GM18508 (cell line): ENCODE results near the gene BOC.

Experiments used
- ATAC-seq: cut with Tn5 transposase; IDR thresholded peaks from one replicate; pipeline ENCODE4 v1.9.1; 2021; ENCODE audit warnings: moderate number of reproducible peaks; ENCODE audit not compliant: insufficient read depth, unreplicated experiment

Gene BOC

DNA sequence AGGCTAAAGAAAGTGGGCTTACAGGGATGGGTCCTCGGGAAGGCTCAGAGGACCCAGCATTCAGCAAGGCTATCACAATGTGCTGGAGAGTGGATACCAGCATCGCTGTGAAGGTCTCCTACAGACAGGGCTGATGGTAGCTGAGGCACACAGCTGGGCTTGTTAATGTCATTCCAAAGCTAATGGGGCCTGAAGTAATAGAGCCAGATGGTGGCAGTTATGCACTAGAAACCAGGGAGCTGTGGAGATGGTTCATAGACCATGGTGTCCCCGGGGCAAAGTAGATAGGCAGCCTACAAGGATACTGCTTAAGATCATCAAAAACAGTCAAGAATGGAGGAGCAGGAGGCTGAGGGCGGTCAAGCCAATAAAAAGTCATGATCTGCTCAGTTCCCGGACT lies 24.8 kb upstream of the BOC start:
- no peak for ATAC-seq

DNA sequence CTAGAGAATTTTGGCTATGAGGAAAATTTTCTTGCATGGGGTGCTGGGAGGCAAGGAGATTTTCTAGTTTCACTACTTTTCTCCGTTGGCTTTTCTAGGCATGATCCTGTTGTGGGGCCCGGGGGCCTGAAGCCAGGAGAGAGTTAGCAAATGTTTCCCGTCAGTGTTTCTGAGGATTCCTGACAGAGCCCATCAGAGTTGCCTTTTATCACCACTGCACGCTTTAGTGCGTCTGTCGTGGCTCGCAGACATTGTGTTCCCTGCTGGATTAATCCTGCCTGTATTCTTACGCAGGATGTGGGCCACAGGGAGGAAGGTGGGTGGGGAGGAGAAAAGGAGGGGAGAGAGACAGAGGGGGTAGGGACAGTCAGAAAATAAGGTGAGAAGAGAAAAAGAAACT lies 18.1 kb upstream of the BOC start:
- ATAC-seq = no peak

GRCh38 chr3:113193719-113194118 lies 17.6 kb upstream of the BOC start:
- ATAC-seq = no peak

DNA sequence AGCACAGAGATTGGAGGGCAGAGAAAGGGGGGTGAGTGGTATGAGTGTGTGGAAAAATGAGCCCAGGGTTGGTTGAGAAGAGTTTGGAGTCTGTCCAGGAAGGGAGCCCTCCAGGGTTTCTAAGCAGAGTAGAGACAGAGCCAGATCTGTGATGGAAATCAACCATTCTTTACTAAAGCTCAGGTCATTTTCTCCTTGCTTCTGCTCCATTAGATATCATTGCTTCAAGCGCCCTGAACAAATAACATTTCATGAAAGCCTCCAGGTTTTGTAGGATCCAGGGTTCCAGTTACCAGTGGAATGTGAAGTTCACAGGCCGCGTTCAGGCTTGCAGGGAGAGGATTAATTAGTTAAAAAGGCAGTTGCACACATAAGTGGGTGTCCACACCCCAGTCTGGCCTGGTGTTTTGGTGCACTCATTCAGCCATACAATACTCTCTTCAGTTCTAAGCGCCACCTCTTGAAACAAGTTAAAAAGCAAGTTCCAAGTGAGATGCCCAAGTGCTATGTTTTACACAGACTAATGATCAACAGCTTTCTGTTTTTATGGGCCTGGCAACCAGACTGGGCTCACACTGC lies 16.4 kb upstream of the BOC start:
- ATAC-seq = no peak

DNA sequence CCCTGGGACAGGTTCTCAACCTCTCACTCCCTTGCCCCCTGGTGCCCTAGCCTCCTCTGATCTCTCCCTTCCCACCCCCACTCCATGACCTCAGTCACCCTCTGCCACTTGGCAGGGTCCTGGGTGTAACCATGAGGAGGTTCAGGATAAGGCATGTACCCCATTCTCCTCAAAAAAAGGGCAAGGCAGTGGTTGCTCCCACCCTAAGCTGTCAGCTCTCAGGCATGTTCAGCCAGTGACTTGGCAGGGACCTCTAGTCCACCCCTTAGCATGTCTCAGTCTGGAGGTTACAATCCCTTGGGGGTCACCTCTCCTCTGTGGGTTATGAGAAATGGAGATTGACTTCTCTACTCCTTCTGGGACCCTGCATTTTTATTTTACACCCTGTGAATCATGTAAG lies 11.0 kb upstream of the BOC start:
- ATAC-seq = no peak

DNA sequence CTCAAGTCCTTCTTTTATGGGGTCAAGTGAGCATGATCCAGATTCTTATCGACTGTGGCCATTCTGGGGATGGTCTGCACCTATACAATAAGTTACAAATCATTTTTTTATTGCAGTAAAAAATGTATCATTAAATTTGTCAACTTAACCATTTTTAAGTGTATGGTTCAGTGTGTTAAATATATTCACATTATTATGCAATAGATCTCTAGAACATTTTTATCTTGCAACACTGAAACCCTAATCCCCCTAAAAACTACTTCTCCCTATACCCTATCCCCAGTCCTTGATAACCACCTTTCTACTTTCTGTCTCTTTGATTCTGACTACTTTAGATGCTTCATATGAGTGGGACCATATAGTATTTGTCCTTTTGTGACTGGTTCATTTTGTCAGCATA lies 10.4 kb upstream of the BOC start:
- ATAC-seq = no peak

GRCh38 chr3:113204371-113204770 lies 7.0 kb upstream of the BOC start:
- ATAC-seq = no peak

DNA sequence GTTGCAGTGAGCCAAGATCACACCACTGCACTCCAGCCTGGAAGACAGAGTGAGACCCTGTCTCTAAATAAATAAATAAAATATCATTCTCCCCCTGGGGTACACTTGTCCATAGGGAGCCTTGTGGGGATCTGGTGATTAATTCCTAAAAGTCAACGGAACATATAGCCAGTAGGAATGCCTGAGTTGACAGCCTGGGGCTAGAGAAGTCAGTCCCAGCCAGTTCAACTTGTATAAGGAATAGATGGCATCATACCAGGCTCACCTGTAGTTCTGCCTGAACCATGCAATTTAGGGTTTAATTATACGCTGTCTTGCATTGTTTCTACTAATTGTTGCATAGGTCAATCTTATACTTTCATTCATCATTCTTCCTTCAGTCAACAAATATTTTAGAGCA lies 5.9 kb upstream of the BOC start:
- no peak for ATAC-seq

GRCh38 chr3:113210604-113211329 lies 590 bp upstream of the BOC start:
- ATAC-seq = no peak

DNA sequence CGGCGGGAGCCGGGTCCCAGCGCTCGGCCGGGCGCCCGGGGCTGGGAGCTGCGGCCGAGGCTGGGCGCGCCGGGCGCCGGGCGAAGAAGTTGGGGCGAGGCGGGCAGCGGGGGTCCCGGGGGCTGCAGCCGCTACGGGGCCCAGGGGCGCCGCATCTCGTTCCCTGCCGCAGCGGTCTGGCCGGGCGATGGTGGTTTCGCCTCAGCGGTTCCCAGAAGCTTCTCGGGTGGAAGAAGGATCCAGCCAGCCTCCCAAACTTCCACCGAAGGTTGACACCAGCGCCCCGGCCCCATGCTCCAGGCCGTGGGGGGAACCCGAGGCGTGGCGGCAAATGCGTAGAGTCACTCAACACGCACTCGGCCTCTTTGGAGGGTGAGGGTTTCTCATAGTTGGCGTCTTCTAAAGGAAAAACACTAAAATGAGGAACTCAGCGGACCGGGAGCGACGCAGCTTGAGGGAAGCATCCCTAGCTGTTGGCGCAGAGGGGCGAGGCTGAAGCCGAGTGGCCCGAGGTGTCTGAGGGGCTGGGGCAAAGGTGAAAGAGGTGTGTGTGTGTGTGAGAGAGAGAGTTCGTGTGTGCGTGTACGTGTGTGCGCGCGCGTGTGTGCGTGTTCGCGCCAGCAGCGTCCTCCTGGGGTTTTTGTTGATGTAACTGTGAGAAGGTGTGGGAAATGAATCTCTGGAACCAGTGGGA lies 940 bp downstream of the BOC start:
- ATAC-seq = no peak

DNA sequence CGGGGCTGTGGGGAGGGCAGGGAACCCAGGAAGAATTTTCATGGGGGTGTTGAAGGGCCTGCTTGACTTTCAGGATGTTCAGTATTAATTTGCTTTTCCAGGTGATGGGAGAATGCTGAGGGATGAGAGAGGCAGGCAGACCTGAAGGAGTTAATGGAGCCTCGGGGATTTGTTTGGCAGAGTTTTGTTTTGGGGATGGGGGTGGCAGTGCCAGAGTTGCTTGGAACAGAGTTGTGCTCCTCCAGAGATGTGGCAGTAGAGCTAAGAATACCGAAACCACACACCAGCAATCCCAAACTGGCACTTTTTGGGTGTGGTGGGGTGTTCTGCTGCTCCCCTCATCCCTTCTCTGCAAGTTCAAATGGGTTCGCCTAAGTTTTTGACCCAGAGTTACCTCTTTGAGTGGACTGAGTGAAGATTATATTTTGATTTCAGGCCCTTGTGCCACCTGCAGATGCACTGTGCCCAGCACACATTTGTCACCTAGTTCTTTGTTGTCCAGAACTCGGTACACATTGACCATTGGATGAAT lies 1.6 kb downstream of the BOC start:
- no peak for ATAC-seq

DNA sequence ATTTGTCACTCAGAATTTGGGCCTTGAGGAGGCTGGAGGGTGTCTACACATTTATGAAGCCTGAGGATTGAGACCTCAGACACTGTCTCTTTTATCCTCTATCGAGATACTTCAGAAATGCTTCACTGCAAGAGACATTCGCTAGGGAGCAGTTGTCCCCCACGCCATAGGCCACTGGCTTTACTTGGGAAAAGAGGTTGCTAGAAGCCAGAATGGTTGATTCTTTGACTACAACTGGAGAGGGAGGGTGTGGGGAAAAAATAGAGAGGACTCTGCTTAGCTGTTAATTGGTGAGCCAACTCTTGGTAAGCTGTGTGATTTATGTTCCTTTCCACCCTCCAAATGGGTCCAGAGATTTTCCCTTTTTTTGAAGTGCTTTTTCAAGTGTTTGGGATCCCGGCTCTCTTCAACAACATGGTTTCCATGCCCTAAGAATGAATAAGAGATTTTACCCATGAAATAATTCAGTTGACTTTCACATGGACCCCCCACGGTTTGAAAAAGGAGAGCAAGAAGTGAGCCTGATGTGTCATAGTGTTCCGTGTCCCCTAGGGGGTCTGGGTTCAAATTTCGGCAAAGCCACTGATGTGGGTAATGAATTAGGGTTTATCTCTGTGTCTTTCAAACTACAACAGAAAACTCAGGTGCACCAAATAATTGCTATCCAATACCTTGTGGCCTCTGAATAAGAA lies 2.7 kb downstream of the BOC start:
- no peak for ATAC-seq

- ATAC-seq = no peak
Measured at GRCh38 chr3:113214917-113215595, 3.7 kb downstream of the BOC start.

DNA sequence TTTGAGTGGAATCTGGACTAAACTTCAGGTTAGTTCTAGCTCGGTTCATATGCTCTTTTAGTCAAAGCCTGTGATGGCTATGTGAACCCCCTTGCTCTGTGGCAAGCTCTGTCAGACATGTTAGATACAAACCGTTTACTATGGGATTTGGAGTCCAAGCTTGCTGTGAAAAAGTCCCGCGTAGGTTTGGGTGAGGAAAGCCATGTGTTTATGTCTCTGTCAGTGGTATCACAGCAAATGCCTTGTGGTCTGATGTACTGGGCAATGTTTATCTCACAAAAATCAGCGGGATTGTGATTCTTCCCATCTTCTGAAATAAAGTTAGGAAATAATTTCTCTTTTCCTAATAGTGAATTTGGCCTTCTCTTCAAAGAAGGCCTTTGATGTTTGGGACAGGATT lies 5.0 kb downstream of the BOC start:
- no peak for ATAC-seq

GRCh38 chr3:113218011-113218680 lies 6.8 kb downstream of the BOC start:
- no peak for ATAC-seq

GRCh38 chr3:113218681-113219045 lies 7.3 kb downstream of the BOC start:
- ATAC-seq = no peak

DNA sequence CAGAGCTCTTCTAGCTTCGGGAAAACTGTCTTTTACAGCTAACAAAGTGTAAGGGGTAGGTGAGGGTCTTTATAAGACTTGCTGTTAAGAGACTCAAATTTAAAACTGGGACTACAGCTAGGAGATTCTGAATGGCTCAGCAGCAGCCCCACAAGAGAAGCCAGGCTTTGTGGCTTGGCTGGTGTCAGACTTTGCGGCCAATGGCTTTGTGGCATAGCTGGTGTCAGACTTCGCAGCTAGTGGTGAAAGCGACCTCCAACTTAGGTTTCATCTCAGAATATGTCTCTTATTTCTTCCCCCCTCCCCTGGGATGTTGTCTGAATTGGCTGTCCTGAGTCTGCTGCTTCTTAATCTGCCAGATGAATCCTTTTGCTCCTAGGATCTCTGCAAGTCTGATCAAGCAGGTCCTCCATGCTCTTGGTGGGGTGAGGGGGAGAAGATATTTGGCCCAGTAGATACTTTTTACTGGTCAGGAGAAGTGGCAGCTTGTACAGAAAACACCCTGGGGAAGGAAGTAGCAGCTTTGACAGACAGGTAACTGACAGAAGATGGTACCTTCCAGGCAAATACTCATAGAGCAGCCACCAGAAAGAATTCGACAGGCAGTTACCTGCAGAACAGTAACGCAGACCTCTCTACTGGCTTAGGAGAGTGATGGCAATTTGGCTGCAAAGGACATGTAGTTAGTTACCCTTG lies 8.4 kb downstream of the BOC start:
- no peak for ATAC-seq

DNA sequence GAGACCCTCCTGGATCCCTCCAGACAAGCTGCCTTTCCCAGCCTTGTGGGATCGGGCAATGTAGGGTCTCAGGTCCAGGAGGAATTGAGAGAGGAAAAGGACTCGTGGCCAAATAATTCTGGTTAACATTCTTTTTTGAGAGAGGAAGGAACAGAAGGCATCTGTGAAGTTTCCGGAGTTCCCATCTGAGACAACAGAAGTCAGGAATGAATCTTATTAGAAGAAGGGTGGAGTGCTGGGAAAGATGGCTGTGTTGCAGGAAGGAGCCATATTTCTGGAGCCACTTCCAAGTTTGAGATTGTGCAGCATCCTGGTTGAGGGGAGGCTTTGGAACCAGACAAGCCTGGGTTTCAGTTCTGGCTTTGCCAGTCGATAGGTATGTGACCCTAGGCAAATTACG lies 9.4 kb downstream of the BOC start:
- no peak for ATAC-seq

GRCh38 chr3:113221721-113222257 lies 10.4 kb downstream of the BOC start:
- ATAC-seq = no peak
